Measurements from ENCODE around the gene PTPRG. TPM values are rescaled to one million over a fixed set of nuclear protein-coding genes. Genes with fewer than 3 reads are reported as not detected.

Gene PTPRG
- total RNA-seq, 1 donor from 2014 or later = 11.1 TPM

- Histone ChIP-seq H3K4me3 (ENCODE audit: low read depth, low read length) (no peak overlapping the region), H3K36me3 (ENCODE audit: control insufficient read depth, insufficient read depth, low read length) (no peaks in the 10 kb centered on the region), H3K27me3 (ENCODE audit: control insufficient read depth, insufficient read depth, low read length) (no peaks in the 10 kb centered on the region)
- no peak for TF ChIP-seq CTCF (IDR thresholded peaks at IDR 0.05; ENCODE audit: insufficient read depth, low read length, severe bottlenecking)
- no peak for DNase-seq (ENCODE audit: low read depth)
- FAIRE-seq = no peak
Measured at GRCh38 chr3:61680617-61681016, 119.2 kb downstream of the PTPRG start.

- FAIRE-seq = no peak
- DNase-seq (ENCODE audit: low read depth) = no peak
- no peak overlapping the region for H3K4me3 ChIP-seq (ENCODE audit: low read depth, low read length)
- TF ChIP-seq CTCF (IDR thresholded peaks at IDR 0.05; ENCODE audit: insufficient read depth, low read length, severe bottlenecking) = no peak
- no peaks in the 10 kb centered on the region for H3K36me3 ChIP-seq (ENCODE audit: control insufficient read depth, insufficient read depth, low read length)
- H3K27me3 ChIP-seq (ENCODE audit: control insufficient read depth, insufficient read depth, low read length) = no peaks in the 10 kb centered on the region
Measured at GRCh38 chr3:61681636-61682035, 120.3 kb downstream of the PTPRG start.

GRCh38 chr3:61682671-61683548 lies 121.5 kb downstream of the PTPRG start:
- FAIRE-seq (no peak), DNase-seq (ENCODE audit: low read depth) (peak; percentile 85)
- TF ChIP-seq CTCF (IDR thresholded peaks at IDR 0.05; ENCODE audit: insufficient read depth, low read length, severe bottlenecking) = no peak
- Histone ChIP-seq H3K4me3 (ENCODE audit: low read depth, low read length) (no peak overlapping the region), H3K27me3 (ENCODE audit: control insufficient read depth, insufficient read depth, low read length) (no peaks in the 10 kb centered on the region), H3K36me3 (ENCODE audit: control insufficient read depth, insufficient read depth, low read length) (no peaks in the 10 kb centered on the region)

- peak; percentile 54 for DNase-seq (ENCODE audit: low read depth)
Measured at GRCh38 chr3:61683549-61684236, 122.3 kb downstream of the PTPRG start.

GRCh38 chr3:61684386-61684785 lies 123.0 kb downstream of the PTPRG start:
- FAIRE-seq = no peak

More at GRCh38 chr3:61683549-61684236, 122.3 kb downstream of the PTPRG start:
- Histone ChIP-seq H3K27me3 (ENCODE audit: control insufficient read depth, insufficient read depth, low read length) (no peaks in the 10 kb centered on the region), H3K36me3 (ENCODE audit: control insufficient read depth, insufficient read depth, low read length) (no peaks in the 10 kb centered on the region), H3K4me3 (ENCODE audit: low read depth, low read length) (no peak overlapping the region)
- peak; percentile 28 for FAIRE-seq
- TF ChIP-seq CTCF (IDR thresholded peaks at IDR 0.05; ENCODE audit: insufficient read depth, low read length, severe bottlenecking) = no peak

More at GRCh38 chr3:61684386-61684785, 123.0 kb downstream of the PTPRG start:
- DNase-seq (ENCODE audit: low read depth) = no peak
- H3K4me3 ChIP-seq (ENCODE audit: low read depth, low read length) = no peak overlapping the region
- TF ChIP-seq CTCF (IDR thresholded peaks at IDR 0.05; ENCODE audit: insufficient read depth, low read length, severe bottlenecking) = no peak
- H3K36me3 ChIP-seq (ENCODE audit: control insufficient read depth, insufficient read depth, low read length) = no peaks in the 10 kb centered on the region
- H3K27me3 ChIP-seq (ENCODE audit: control insufficient read depth, insufficient read depth, low read length) = no peaks in the 10 kb centered on the region
